Mononuclear cell (primary cell): ENCODE data around the gene MEIS1. TPM values are rescaled to one million over a fixed set of nuclear protein-coding genes. Genes with fewer than 3 reads are reported as not detected.
"Not testable (repeated sequence)": the region's sequence is repeated elsewhere in the genome, so short reads cannot be mapped to it uniquely, and the experiment has no call there.

ENCODE experiments used
- H3K27me3 ChIP-seq: 2 replicates; pipeline ENCODE4 v1.6.0; 2011; ENCODE audit warnings: low read length, control low read depth; ENCODE audit not compliant: insufficient read depth
- H3K4me1 ChIP-seq: 2 replicates; pipeline ENCODE4 v1.5.1; 2011; ENCODE audit warnings: mild to moderate bottlenecking, low read length, control low read depth; ENCODE audit not compliant: insufficient read depth
- H3K4me3 ChIP-seq: 2 replicates; pipeline ENCODE4 v1.5.1; 2011; ENCODE audit warnings: mild to moderate bottlenecking, low read length, moderate library complexity
- H3K9me3 ChIP-seq: 2 replicates; pipeline ENCODE4 v1.5.1; 2011; ENCODE audit warnings: low read depth, mild to moderate bottlenecking, control low read depth, low read length
- total RNA-seq: library from RNA; depleted of rRNA; stranded (reverse); fragments of >200 nt; gene quantifications from one replicate; pipeline ENCODE4 v1.2.3, GENCODE V29; 2012

The MEIS1 gene
- 4.9 TPM for total RNA-seq

DNA sequence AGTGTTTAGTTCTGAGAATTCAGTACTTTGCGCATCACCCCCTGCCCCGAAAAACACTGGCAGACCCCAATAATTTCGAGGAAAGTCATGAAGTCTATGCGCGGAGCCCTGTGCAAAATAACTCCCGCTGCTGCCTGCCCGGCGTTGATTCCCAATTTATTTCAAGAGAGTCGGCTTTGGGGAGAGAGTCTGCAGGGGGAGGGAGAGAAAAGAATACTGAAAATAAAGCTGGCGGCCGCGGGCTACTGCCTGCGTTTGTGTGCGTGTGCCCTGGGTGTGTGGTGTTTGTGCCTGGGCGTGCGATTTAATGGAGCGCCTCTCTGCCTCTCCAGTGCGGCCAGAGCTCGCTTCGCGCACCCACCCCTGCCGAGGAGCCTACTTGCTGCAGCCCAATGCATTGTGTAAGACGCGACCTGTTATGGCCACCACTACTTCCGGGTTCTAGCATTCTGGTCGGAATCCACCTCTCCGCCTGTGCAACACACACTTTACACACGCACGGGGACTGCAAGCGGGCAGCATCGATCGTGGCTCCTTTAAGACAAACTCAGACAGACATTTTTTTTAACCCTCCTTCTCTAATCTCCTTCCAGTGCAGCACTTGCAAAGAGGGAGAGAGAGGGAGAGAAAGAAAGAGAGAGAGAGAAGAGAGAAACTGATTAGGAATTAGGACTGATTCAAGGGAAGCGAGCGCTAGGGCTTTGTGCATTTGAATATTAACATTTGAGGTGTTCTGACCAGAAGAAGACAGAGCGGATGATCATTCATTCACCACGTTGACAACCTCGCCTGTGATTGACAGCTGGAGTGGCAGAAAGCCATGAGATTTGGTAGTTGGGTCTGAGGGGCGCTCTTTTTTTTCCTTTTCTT lies at the start of gene MEIS1:
Gene MEIS1 (plus strand): TSS at position 447 of the 870 bp plus-strand sequence. CDS start 732 bp downstream, outside the sequence.
- H3K27me3 ChIP-seq: peaks cover 95% of the 10 kb centered on the region
- peaks cover 47% of the 10 kb centered on the region for H3K4me1 ChIP-seq
- peak within 1 kb of the TSS; percentile 39 for H3K4me3 ChIP-seq
- H3K9me3 ChIP-seq: no peaks in the 10 kb centered on the region

DNA sequence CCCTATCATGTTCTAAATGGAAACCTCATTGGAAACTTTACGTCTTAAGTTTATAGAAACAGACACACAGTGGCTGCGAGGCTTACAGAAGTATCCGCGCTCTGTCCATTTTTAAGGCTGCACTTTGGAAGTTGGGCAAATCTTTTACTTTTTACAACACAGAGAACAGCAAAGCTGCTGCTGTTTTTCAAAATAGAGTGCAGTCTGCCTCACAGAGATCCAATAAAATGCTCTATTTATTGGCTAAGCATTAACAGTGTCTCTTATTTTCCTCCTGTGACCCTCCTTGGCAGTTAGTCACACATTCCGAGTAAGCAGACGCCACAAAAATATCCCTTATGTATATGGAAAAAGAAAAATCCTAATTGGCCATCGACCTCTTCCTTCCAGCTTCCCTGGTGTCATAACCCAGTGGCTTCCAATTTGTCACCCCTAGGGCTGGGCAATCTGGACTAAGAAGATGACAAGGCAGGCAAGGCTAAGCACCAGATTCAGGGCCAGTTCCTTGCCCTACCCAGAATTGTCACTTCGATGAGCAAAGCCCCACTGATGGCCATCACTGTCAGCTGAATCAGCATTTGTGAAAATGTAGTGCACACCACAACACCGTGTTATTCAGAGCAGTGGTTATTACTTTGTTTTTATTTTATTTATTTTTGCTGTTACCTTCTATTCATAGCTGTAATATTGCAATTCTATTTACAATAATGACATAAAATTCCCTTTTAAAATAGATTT lies 47.7 kb upstream of the MEIS1 start:
- H3K27me3 ChIP-seq: no peaks in the 10 kb centered on the region
- no peaks in the 10 kb centered on the region for H3K9me3 ChIP-seq
- H3K4me3 ChIP-seq: no peak overlapping the region
- no peaks in the 10 kb centered on the region for H3K4me1 ChIP-seq

- Histone ChIP-seq H3K27me3 (no peaks in the 10 kb centered on the region), H3K9me3 (no peaks in the 10 kb centered on the region), H3K4me3 (no peak overlapping the region), H3K4me1 (no peaks in the 10 kb centered on the region)
Observed at GRCh38 chr2:66389651-66390131, 45.2 kb upstream of the MEIS1 start.

DNA sequence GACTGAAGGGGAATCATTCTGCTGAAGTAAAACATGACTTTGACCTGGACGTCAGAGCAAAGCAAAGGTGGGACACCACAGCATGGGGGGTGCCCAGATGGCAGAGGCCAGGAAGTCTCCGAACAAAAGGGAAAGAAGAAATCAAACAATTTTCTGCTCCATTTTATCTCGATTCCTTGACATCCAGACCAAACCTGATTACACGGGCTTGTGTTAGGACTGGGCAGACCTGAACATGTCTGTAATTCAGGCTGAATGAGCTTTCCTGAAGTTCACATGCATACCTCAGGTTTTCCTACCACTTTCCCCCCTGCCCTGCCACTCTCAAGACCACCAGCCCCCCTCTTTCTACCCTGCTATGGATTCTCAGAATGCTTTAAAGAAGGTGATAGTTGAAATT lies 44.8 kb upstream of the MEIS1 start:
- no peaks in the 10 kb centered on the region for H3K9me3 ChIP-seq
- H3K4me3 ChIP-seq: no peak overlapping the region
- no peaks in the 10 kb centered on the region for H3K27me3 ChIP-seq
- H3K4me1 ChIP-seq: no peaks in the 10 kb centered on the region

DNA sequence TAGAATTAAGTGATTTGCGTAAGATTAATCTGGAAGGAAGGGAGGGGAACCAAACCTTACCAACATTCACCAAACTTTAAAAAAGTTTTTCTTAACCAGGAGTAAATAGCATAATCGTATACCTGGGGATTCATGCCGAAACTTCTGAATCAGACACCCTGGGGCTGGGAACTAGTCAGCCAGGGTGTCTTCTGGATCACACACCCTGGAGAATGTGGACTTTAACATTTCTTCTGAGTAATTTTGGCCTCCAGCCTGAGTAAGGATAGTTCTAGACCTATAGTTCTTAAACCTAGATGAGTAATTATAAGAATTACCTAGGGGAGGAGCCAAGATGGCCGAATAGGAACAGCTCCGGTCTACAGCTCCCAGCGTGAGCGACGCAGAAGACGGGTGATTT lies 44.1 kb upstream of the MEIS1 start:
- Histone ChIP-seq H3K4me3 (no peak overlapping the region), H3K4me1 (no peaks in the 10 kb centered on the region), H3K9me3 (no peaks in the 10 kb centered on the region), H3K27me3 (no peaks in the 10 kb centered on the region)

GRCh38 chr2:66391240-66391639 lies 43.7 kb upstream of the MEIS1 start:
- H3K4me3 ChIP-seq: not testable (repeated sequence)

DNA sequence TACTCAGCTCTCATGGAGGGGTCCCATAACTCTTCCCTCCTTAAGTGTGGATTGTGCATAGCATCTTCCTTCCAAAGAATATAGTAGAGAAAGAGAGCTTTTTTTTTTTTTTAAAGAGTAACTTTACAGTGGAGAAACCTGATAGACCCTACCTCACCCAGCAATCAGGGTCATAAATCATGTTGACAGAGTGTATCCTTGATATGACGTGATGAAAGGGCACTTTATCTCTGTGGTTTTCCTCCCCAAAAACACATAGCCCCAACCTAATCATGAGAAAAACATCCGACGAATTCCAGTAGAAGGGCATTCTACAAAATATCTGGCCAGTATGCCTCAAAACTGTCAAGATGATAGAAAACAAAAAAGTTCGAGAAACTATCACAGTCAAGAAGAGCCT lies 29.5 kb upstream of the MEIS1 start:
- Histone ChIP-seq H3K27me3 (no peaks in the 10 kb centered on the region), H3K4me1 (no peaks in the 10 kb centered on the region), H3K4me3 (no peak overlapping the region), H3K9me3 (peaks cover 5% of the 10 kb centered on the region)

More at GRCh38 chr2:66391240-66391639, 43.7 kb upstream of the MEIS1 start:
- not testable (repeated sequence) for H3K27me3 ChIP-seq, H3K4me1 ChIP-seq, H3K9me3 ChIP-seq

- H3K27me3 ChIP-seq: no peaks in the 10 kb centered on the region
- H3K4me1 ChIP-seq: no peaks in the 10 kb centered on the region
- H3K4me3 ChIP-seq: no peak overlapping the region
- no peaks in the 10 kb centered on the region for H3K9me3 ChIP-seq
Observed at GRCh38 chr2:66408905-66409304, 26.0 kb upstream of the MEIS1 start.

- H3K27me3 ChIP-seq: no peaks in the 10 kb centered on the region
- H3K4me1 ChIP-seq: no peaks in the 10 kb centered on the region
- H3K4me3 ChIP-seq: no peak overlapping the region
- H3K9me3 ChIP-seq: no peaks in the 10 kb centered on the region
Observed at GRCh38 chr2:66412874-66413273, 22.1 kb upstream of the MEIS1 start.

DNA sequence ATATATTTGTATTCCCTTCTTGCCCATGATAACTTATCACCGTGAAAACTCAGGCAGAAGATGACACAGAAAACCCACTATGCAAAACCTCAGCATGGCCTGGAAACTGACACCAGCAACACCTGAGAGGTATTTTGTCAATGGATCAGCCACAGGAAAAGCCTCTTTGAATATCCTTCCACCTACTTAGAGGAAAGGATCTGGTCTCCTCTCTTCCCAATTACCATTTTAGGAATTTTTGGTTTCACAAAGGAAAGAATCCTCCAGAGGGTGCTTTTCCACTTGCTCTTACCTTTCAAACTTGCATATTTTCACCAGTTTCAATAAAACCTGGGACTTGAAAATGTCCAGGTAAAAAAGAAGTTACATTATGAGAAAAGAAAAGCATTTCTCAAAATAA lies 20.0 kb upstream of the MEIS1 start:
- Histone ChIP-seq H3K4me3 (no peak overlapping the region), H3K27me3 (no peaks in the 10 kb centered on the region), H3K4me1 (no peaks in the 10 kb centered on the region), H3K9me3 (no peaks in the 10 kb centered on the region)

GRCh38 chr2:66418381-66418780 lies 16.5 kb upstream of the MEIS1 start:
- no peaks in the 10 kb centered on the region for H3K4me1 ChIP-seq
- peaks cover 7% of the 10 kb centered on the region for H3K27me3 ChIP-seq
- H3K4me3 ChIP-seq: no peak overlapping the region
- H3K9me3 ChIP-seq: no peaks in the 10 kb centered on the region

- Histone ChIP-seq H3K4me1 (no peaks in the 10 kb centered on the region), H3K4me3 (no peak overlapping the region), H3K27me3 (peaks cover 35% of the 10 kb centered on the region), H3K9me3 (no peaks in the 10 kb centered on the region)
Observed at GRCh38 chr2:66421612-66422011, 13.3 kb upstream of the MEIS1 start.

GRCh38 chr2:66423391-66424124 lies 11.4 kb upstream of the MEIS1 start:
- no peak overlapping the region for H3K4me3 ChIP-seq
- no peaks in the 10 kb centered on the region for H3K9me3 ChIP-seq
- H3K4me1 ChIP-seq: no peaks in the 10 kb centered on the region
- peaks cover 55% of the 10 kb centered on the region for H3K27me3 ChIP-seq

DNA sequence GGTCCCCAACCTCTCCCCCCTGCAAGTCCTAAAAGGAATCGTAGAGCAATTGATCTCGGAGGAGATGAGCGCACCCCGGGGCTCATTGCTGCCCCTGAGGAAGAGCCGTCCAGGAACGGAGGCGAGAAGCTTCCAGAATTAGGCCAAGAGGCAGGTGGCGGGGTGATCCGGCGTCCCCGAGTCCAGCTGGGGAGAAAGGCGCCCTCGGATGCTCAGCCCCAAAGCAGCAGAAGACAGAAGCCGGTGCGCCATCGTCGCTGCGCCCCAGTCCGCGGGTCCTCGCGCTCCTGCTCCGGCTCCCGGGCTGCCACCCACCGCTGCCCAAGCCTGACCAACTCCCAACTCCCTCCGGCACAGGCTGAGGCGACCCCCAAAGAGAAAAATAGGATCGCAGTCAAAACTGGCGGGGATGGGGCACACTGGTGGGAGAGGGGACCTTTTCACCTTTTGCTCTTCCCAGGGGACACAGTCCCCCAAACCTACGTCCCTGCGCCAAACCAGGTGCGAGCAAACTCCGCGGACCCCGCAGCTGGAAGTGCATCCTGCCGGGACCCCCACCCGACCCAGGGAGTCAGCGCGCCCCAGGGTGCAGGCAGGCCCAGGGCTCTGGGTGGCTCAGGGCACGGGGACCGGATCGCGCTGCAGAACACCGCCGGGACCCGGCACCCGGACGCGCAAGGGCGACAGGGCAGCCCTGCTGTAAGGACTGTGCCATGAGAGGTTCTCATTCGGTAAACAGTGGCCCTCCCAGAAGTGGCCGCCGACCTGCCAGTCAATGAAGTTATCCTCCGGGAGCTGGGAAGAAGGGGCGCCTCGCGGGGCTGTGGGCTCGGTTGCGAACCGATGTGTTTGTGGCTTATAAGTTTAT lies 8.4 kb upstream of the MEIS1 start:
- H3K4me1 ChIP-seq: no peaks in the 10 kb centered on the region
- H3K27me3 ChIP-seq: peaks cover 82% of the 10 kb centered on the region
- no peaks in the 10 kb centered on the region for H3K9me3 ChIP-seq
- no peak overlapping the region for H3K4me3 ChIP-seq
